NB4 (cell line): ENCODE data around the gene GCDH.

ENCODE experiments used
- POLR2A ChIP-seq: IDR thresholded peaks from 2 replicates; pipeline ENCODE4 v1.6.1; 2011; ENCODE audit warnings: mild to moderate bottlenecking; ENCODE audit not compliant: insufficient read length; ENCODE audit errors: extremely low read depth
- TF ChIP-seq, protein P1 (sequence below): IDR thresholded peaks from one replicate; pipeline ENCODE4 v1.5.1; 2012; ENCODE audit warnings: low read depth, low read length

DNA sequence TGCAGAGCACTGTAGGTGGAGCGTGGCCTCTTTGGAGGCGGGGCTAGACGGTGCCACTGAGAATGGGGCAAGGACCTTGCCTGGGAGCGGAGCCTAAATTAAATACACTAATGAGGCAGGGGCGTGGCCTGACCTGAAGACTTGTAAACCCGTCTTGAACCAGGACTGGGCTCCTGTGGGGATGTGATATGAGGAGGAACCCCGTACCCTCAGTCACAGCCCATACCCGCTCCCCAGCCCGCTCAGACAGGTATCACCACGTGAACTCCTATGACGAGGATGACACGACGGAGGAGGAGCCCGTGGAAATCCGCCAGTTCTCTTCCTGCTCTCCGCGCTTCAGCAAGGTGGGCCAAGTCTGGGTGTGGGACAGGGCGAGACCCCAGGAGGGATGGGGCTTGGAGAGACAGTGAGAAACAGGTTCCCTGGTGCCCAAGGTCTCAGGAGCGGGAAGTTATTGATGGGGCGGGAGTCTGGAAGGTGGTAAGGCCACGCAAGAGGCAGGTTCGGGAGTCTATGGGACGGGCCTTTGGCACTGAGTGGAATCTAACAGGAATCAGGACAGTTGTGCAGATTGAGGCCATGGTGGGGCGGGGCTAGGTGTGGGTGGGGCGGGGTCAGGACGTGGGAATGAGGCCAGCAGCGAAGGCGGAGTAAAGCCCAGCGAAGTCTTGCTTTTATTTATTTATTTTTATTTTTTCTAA, 24.4 kb upstream of the GCDH start:
- TF ChIP-seq, protein P1, sequence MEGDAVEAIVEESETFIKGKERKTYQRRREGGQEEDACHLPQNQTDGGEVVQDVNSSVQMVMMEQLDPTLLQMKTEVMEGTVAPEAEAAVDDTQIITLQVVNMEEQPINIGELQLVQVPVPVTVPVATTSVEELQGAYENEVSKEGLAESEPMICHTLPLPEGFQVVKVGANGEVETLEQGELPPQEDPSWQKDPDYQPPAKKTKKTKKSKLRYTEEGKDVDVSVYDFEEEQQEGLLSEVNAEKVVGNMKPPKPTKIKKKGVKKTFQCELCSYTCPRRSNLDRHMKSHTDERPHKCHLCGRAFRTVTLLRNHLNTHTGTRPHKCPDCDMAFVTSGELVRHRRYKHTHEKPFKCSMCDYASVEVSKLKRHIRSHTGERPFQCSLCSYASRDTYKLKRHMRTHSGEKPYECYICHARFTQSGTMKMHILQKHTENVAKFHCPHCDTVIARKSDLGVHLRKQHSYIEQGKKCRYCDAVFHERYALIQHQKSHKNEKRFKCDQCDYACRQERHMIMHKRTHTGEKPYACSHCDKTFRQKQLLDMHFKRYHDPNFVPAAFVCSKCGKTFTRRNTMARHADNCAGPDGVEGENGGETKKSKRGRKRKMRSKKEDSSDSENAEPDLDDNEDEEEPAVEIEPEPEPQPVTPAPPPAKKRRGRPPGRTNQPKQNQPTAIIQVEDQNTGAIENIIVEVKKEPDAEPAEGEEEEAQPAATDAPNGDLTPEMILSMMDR = no peak
- TF ChIP-seq POLR2A = no peak
